T1000 (cell line): Measurements from ENCODE around the gene CYS1.

ENCODE experiments used
- DNase-seq: peaks from one replicate; lab custom pipeline; 2025; ENCODE audit warnings: mixed read lengths; lab: John Stamatoyannopoulos, UW

The CYS1 gene

DNA sequence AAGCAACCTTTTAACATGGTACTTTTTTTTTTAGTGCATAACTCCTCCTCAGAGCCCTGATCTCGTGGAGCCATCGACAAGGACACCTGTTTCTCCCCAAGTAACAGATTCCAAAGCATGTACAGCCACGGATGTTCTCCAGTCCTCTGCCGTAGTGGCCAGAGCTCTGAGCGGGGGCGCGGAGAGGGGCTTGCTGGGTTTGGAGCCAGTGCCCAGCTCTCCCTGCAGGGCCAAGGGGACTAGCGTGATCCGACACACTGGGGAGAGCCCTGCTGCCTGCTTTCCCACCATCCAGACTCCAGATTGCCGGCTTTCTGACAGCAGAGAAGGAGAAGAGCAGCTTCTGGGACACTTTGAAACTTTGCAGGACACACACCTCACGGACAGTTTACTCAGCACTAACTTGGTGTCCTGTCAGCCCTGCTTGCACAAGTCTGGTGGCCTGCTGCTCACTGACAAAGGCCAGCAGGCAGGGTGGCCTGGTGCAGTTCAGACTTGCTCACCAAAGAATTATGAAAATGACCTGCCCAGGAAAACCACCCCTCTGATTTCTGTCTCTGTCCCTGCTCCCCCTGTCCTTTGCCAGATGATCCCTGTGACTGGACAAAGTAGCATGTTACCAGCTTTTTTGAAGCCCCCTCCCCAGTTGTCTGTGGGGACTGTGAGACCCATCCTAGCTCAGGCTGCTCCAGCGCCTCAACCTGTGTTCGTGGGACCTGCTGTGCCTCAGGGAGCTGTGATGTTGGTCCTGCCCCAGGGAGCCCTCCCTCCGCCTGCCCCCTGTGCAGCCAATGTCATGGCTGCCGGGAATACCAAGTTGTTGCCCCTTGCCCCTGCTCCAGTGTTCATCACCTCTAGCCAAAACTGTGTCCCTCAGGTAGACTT is 32.4 kb downstream of the CYS1 start:
- DNase-seq, result no peak

DNA sequence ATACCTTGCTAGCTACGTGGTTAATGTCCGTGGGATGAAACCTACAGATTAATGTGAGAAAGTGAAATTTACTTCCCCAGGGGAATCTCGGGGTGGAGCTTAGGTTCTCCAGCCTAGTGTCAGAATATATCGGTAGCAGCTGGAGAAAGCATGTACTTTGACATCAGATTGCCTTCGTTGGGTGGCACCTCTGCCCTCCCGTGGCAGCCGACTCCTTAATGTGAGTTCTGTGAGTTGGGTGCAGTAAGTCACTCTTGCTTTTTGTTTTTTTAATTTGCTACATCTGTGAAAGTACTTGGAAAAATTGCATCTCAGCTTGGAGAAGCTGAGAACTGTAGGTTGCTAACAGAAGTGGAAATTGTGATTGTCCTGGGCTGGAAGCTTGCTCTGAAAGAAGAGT is 33.3 kb downstream of the CYS1 start:
- DNase-seq, result no peak

DNA sequence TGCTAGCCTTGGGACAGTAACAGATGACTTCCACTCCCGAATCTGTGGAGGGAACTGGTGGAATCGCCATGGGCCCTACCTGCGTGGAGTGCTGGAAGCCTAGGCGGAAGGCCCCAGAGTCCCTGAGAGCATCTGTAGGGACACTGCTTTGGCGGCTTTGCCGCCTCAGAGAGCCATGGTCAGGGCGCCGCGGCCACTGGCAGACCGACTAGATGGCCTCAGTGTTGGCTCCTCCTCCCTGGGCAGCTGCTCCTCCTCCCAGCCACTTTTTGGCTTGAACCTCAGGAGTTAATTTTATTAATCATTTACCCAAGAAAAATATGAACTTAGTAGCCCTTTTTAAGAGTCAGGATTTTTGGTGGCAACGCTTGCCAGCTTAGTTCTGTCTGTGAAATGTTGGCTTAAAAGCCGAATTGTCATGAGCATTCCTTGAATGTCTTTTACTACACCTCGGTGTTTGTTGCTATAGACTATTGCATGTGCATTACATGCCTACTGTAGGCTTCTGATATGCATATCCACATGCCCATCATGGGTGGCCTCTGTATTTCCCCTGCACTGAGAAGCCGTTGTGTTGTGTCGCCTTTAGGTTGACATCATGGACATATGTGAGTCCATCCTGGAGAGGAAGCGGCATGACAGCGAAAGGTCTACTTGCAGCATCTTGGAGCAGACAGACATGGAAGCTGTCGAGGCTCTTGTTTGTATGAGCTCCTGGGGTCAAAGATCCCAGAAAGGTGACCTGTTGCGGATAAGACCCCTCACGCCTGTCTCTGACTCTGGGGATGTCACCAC is 34.5 kb downstream of the CYS1 start:
- no peak for DNase-seq

DNA sequence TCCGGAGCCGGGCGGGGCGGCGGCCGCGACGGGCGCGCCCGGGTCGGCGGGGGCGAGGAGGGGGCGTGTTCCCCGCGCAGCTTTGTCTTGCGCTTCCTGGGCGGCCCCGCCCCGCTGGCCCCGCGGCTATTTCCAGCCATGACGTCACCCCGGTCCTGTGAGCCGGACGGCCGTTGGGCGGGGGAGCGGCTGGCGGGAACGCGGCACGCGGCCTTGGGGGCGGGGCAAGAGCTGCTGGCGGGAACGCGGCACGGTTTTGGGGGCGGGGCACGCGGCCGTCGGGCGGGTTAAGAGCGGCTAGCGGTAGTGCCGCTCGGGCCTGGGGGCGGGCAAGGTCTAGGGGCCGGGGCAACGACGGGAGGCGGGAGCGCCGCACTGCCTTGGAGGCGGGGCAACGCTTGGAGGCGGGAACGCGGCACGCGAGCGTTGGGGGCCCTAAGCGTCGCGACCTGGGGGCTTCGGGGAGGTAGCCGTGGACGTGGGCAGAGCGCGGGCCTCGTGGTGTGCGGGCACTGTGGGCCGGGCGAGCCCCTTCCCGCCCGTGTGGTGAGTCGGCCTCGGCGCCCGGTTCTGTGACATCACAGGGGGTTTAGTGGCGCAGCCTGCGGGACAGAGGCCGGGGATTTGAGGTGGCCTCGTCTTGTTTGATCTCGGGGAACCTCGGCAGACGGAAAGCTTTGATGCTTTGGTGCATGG is 36.2 kb downstream of the CYS1 start:
- DNase-seq, result peak; percentile 97

DNA sequence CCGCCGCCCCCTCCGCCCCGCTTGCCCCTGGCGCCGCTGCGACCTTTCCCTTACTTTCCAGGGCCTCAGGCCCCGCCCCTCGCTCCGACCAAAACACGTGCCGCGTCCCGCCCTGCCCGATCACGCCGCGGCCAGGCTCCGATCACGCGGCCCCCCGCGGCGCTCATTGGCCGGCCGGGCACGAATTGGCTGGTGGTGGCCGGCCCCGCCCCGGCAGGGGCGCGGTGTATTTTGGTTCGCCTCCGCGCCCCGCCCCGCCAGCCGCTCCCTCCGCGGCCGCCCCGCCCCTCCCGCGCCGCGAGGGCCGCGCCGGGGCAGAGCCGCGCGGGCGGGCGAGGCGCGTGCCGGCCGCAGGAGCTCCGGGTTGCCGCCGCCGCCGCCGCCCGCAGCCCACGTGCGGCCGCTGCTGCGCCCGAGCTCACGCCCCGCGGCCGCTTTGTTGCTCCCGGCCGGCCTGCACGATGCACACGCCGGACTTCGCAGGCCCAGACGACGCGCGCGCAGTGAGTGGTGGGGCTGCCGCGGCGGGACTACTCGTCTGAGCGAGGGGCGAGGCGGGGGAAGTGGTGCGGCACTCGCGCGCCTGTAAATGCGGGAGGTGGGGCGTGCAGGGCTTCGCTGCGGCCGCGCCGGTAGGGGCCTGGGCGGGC is 36.8 kb downstream of the CYS1 start, which contains the start of gene KLF11:
TSS of gene KLF11 (plus strand) at position 295 of the 650 bp plus-strand sequence. CDS start at position 462, 167 bp downstream.
- DNase-seq, result peak; percentile 81

DNA sequence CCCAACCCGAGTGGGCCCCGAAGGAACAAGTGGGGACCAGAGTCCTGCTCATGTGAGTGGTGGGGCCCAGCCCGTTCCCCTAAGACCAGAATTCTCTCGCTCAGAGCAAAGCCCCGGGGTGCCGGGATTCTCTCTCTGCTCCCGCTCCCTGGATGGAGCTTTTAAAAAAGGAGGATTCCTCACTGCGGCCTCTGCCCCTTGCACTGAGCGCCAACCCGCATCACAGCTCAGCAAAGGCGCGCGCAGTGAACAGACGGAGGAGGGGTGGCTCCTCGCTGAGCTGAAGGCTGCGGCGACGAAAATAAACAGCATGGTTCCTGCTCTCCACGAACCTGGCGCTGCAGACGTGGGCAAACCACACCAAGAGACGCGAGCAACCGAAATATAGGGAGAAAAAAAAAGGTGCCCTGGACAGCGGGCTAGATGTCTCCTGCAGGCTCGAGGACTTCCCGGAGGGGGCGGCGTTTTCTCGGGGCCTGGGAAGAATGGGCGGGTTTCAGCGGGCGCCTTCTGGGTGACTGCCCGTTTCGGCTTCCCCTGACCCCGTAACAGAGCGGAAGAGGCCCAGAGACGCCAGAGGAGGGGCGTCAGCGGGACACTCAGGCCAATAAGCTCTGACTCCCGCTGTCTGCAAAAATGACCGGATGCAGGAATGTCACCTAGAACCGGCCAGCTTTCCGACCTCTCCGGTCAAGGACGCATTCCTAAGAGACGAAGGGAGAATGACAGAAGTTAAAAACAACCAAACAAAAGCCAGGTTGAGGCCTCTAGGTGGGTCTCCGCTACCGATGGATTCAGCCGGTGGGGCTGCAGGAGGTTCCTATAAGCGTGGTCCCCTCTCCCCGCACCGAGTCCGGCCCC is 37.7 kb downstream of the CYS1 start:
- DNase-seq, result no peak

DNA sequence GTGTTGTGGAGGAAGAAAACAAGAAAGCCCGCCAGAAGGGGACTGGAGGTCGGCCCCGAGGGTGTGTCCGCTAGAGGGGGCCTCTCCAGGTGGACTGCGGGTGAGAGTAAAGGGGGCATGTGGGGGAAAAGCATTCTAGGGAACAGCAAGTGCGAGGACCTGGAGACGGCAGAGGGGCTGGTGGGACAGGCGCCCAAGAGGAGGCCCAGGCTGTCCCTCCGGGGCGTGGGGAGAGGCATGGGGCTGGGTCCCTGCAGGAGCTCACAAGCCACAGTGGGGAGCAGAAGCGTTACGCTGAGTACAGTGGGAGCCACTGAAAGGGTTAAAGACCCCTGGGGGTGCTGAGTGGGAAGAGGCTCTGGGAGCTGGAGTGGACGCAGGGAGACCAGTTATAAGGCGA is 38.5 kb downstream of the CYS1 start:
- DNase-seq, result no peak

DNA sequence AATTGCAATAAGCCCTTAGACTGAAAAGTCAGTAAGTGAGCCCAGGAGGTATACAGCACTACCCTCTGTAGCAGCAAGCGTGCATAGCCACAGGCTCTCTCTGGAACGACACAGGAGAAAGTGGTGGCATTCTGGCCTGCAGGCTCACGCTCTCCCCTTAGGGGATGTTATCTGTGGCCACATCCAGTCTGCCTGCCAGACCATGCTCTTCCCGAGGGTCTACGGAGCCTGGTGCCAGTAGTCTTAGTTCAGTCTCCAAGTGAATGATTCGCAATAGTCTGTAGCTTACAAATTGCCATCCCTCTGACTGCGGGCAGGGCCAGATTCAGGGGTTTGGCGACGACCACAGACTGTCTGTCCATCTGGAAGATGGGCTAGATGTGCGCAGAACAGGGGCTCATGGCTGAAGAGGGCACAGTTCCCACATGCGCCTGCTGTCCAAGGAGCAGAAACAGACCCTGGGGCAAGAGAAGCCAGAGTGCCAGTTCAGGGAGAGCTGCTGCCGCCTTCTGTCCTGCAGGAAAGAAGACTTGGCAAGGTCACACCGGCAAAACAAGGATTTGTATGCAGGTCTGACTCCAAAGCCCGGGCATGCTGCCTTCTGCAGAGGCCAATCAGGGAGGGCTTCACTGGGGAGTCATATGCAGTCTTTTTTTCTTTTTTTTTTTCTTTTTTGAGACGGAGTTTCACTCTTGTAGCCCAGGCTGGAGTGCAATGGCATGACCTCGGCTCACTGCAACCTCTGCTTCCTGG is 40.4 kb downstream of the CYS1 start:
- no peak for DNase-seq

DNA sequence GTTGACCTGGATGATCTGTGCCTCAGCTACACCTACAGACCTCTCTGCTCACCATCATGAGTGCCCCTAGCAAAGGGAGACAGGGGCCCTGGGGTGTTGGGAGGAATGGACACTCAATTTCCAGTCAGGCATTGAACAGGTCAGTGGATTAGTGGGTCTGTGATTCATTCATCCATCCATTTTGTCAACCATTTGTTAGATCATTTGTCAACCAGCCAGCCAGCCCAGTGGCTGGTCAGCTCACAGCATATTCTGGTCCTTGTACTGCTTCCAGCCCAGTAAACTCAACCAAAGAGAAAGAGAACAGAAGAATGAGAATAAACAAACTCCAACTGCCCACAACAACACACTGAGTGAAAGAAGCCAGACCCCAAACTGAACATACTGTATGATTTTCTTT is 41.5 kb downstream of the CYS1 start:
- no peak for DNase-seq

DNA sequence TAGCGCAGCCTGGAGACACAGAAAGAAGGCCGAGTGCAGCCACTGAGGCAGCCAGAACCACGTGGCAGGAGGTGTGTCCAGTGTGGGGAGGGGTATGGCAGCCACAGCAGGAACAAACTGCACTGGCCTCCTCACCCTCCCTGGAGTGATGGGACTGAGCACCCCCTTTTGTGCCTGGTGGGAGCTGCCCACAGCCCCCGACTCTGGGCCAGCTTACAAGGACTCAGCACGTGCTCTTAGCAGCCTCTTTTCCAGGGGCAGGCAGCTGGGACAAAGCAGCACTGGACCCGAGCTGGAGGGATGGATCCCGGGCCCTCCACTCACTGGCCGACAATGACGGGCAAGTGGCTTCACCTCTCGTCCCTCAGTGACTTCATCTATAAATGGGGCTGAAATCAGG is 42.1 kb downstream of the CYS1 start:
- DNase-seq, result no peak

DNA sequence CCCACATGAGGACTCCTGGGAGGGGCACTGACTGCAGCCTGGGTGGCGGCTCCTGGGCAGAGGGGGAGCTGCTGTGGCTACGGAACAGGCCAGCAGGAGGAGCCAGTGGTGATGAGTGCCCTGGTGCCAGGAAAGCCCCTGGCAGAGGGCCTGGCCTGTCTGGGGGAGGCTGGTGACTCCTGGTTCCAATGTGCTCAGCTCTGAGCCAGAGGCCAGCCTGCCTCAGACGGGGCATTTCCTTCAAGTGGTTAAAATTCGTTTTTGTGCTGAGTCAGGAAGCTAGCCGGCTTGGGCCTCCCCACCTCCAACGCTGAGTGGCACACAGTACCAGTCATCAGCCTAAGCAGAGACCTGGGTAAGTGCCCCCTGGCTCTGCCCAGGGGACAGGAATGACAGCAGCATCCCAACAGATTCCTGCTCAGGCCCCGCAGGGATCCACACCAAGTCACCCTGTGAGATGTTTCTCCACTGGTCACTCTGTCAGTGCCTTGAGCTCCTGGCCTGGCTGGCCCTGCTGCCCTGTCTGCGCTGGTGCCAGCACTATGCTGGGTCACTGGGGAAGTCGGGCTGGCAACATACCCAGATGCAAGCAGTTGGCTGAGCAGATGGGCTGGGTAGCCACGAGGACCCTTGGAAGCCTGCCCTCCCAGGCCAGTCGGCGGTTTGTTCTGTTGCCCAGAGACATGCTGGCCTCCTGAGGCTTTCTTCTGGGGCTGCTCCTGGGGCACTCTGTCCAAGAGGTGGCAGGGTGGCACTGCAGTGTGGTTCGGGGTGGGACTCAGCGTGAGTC is 43.9 kb downstream of the CYS1 start:
- peak; percentile 89 for DNase-seq

DNA sequence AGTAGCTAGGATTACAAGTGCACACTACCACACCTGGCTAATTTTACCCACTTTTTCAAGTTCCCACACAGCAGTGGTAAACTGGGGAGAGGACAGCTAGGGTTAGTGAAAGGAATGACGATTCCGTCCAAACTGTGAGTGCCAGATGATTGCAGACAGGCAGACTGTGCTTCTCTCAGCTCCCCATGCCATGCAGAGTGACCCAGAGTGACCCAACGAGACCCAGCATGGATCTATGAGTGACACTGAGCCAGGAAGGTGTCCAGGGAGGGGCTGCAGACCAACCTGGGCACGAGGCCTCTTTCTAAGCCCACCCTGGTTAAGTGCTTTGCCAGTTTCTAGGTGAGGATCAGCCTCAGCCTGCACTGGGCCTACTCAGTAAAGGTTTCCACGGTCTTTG is 44.6 kb downstream of the CYS1 start:
- no peak for DNase-seq

DNA sequence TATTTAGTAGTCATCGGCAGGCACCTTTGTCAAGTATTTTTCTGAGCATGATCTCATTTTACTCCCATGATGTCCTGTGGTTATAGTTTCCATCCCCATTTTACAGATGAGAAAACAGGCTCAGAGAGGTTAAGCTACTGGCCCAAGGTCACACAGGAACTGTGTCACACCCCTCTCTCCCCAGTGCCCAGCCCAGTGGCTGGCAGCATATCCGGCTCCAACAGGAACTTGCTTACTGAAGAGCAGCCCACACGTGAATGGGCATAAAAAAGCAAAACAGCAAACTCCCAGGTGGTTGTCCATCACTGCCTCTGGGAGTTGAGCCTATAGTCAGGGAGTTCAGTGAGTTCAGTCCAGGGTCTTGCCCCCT is 45.2 kb downstream of the CYS1 start:
- no peak for DNase-seq

DNA sequence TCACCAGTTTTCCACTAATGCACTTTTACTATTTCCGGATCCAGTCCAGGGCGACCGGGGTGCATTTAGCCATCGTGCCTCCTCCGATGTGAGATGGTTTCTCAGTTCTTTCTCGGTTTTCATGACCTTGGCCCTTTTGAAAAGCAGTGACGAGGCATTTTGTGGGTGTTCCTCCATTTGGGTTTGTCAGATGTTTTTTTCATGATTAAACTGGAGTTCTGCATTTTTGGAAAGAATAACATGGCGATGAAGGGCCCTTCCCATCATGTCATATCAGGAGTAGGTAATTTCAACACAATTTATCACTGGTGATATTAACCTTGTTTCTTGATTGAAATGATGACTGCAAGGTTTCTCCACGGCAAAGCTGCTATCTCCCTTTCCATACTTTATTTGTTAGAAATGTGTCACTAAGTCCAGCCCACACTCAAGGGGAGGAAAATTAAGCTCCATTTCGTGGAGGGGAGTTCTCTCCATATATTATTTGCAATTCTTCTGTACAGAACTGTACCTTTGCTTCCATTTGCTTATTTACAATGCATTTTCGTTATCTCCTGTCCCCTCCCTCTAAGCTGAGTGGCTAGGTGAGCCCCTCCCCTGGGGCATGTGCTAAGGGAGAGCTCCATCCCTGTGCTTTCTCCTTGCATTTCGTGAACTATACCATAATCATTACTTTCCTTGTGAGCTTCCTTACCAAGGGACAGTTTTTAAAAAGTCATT is 45.7 kb downstream of the CYS1 start:
- DNase-seq, result no peak

DNA sequence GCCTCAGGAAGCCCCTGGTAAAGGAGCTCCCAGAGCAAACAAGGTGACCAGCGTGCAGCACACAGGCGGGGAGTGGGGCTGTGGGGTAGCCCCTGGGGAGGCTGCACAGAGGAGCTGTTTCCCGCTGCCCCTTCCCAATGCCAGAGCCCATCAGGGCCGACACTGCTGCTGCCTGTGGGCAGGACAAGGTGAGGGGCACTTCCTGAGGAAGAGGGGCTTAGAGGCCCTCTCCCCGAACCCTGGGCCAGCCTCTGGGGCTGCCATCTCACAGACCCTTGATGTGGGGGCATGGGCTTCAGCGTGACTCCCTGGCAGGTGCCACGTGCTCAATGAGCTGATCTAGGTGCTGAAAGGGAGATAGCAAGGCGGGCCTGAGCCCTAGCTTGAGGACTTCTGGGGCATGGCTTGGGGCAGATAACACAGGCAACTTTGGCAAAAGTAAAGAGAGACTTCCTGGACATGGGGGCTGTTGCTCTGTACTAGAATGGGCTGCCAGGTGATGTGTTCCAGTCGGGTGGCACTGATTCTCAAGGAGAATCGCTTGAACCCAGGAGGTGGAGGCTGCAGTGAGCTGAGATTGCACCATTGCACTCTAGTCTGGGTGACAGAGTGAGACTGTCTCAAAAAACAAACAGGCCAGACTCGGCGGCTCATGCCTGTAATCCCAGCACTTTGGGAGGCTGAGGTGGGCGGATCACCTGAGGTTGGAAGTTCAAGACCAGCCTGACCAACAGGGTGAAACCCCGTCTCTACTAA is 46.8 kb downstream of the CYS1 start:
- DNase-seq, result no peak

DNA sequence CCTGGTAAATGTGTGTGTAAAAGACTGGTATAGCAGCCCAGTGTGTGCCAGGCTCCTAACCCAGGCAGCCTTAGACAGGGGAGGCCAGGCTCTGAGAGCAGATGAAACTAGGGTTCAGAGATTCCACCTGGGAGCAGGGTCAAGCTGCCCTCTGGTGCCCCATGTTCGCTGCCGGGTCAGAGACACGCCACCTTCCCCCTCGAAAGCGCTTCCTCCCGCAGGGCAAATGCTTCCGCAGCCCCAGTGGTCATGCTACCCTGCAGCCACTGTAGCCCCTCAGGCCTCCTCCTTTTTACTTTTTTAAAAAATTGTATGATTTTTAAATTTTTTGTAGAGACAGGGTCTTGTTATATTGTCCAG is 47.5 kb downstream of the CYS1 start:
- DNase-seq, result no peak

DNA sequence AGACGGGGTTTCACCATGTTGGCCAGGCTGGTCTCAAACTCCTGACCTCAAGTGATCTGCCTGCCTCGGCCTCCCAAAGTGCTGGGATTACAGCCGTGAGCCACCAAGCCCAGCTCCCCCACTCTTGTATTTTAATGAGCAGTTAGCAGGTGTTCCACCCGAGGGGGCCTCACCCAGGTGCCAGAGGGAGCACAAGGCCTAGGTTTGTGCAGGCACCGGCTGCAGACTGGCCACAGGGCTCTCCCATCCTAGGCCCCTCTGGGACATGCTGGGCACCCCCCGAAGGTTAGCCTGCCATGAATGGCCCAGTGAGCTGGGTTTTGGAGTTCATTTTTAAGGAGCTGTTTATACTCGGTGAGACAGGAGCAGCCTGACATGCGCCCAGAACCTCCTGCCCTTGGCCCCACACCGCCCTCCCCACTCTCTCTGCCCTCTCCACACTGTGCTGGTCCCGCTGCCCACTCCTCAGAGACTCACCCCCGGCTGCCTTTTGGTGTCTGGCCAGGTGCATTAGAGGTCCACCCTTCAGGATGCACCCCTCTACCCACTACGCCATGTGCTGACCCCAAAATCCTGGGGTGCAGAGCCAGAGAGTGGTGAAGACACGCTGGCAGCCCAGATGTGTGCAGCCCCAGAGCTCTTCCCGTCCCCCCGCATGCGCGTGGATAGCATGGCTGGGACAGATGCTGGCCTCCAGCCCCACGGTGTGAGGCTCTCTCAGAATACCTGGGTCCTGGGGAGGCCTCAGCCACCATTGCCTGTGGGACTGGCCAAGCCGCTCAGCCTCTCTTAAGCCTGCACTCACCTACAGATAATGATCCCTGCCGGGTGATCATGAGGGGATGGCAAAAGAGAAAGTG is 48.1 kb downstream of the CYS1 start:
- DNase-seq, result no peak
